CD4-positive, CD25-positive, alpha-beta regulatory T cell (primary cell): ENCODE measurements around the gene AP2A1. TPM values are rescaled to one million over a fixed set of nuclear protein-coding genes. Genes with fewer than 3 reads are reported as not detected.

Source experiments
- ATAC-seq, 2 donors: fragments of 150-1000 bp; cut with Tn5 transposase; one replicate each; pipeline ENCODE4 v1.10.0; 2021; ENCODE audit warnings: low read depth in 2 of 2, moderate number of reproducible peaks in 2 of 2, moderate library complexity in 1 of 2
- DNase-seq, 3 donors: peaks; one replicate each; pipeline versions ENCODE4 v3.0.0 to v3.0.0-alpha.2; 2012 to 2022; ENCODE audit warnings: mixed read lengths in 1 of 3
- H3K27ac ChIP-seq: one replicate; pipeline ENCODE4 v1.7.0; 2013; ENCODE audit warnings: mild to moderate bottlenecking, low read length; ENCODE audit not compliant: insufficient read depth, poor library complexity, severe bottlenecking
- H3K27me3 ChIP-seq: one replicate; pipeline ENCODE4 v1.7.0; 2013; ENCODE audit warnings: low read length; ENCODE audit not compliant: control insufficient read depth, insufficient read depth
- H3K36me3 ChIP-seq: one replicate; pipeline ENCODE4 v1.7.0; 2013; ENCODE audit warnings: mild to moderate bottlenecking, low read length, moderate library complexity; ENCODE audit not compliant: control insufficient read depth, insufficient read depth
- H3K4me1 ChIP-seq: 2 replicates; pipeline ENCODE4 v1.7.0; 2013; ENCODE audit warnings: mild to moderate bottlenecking, low read length; ENCODE audit not compliant: insufficient read depth, control insufficient read depth, poor library complexity, severe bottlenecking
- H3K4me3 ChIP-seq: one replicate; pipeline ENCODE4 v1.7.0; 2013; ENCODE audit warnings: low read depth, mild to moderate bottlenecking, low read length, moderate library complexity
- H3K9me3 ChIP-seq, 2 experiments: 1 replicate in 1 of 2; 2 replicates in 1 of 2; pipeline ENCODE4 v1.7.0; 2013; ENCODE audit warnings: low read length in 2 of 2, mild to moderate bottlenecking in 1 of 2, moderate library complexity in 1 of 2; ENCODE audit not compliant: control insufficient read depth in 2 of 2
- H3K27ac Mint-ChIP-seq, 3 donors: one replicate each; pipeline ENCODE4 v1.8.0; 2020 to 2022; ENCODE audit warnings: mild to moderate bottlenecking in 3 of 3, mixed read lengths in 3 of 3, moderate library complexity in 2 of 3
- H3K27me3 Mint-ChIP-seq: one replicate; pipeline ENCODE4 v1.8.0; 2022; ENCODE audit warnings: mild to moderate bottlenecking, mixed read lengths
- H3K36me3 Mint-ChIP-seq: one replicate; pipeline ENCODE4 v1.8.0; 2020; ENCODE audit warnings: mixed read lengths
- H3K4me1 Mint-ChIP-seq, 4 donors: one replicate each; pipeline ENCODE4 v1.8.0; 2020 to 2022; ENCODE audit warnings: mixed read lengths in 4 of 4, mild to moderate bottlenecking in 1 of 4
- H3K4me3 Mint-ChIP-seq, 4 donors: one replicate each; pipeline ENCODE4 v1.8.0; 2020 to 2022; ENCODE audit warnings: mild to moderate bottlenecking in 4 of 4, mixed read lengths in 4 of 4, moderate library complexity in 3 of 4
- H3K9me3 Mint-ChIP-seq, 7 donors: one replicate each; pipeline ENCODE4 v1.8.0; 2020 to 2022; ENCODE audit warnings: mixed read lengths in 7 of 7, mild to moderate bottlenecking in 3 of 7, moderate library complexity in 2 of 7
- polyA plus RNA-seq, 4 donors: library from polyadenylated mRNA; unstranded; fragments of 300-500 nt; fragmentation: Illumina TruSeq; gene quantifications; one replicate each; pipeline ENCODE4 v1.2.3, GENCODE V29; 2021
- total RNA-seq: library from RNA; stranded (reverse); gene quantifications from one replicate; pipeline ENCODE4 v1.2.3, GENCODE V29; 2022

The AP2A1 gene
- total and polyA plus RNA-seq, 5 donors from 2014 or later = 5.2 to 49.5 (median 6.0) TPM

DNA sequence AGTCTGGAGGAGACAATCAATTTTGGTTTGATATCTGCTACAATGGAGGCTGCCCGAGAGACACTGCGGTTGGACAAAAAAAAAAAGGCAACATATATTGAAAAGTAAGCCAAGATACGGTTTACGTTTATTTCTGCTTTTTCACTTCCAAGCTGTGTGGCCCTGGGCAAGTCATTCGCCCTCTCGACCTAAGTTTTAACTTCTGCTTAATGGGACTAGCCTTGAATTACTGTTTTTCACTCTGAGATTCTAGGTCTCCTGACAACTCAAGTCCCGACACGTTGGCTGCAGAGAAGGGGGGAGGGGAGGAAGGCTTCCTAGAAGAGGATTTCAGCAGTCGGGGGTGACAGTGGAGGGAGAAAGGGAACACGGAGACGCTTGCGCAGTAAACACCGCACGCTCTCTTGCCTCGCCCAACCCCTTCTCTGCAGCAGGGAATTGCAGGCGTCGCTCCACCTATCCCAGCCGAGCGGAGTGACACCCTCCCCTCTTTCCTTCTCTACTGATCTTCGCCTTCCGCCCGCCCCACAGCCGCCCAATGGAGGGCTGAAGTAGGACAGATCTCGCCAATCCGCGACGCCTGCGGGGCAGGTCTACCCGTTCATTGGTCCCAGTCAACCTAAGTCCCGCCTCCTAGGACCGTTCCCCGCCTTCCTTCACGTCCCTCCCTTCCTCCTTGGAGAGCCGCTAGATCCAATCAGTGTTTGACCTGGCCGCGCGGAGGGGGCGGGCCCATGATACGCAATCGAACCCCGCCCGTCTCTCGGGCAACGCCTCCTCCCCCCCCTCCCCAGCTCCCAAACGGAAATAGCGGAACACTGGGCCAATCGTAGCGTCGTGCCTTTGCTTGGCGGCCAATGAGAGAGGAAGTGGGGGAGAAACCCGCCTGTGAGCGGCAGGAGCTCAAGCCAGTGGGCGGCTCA lies 533 bp upstream of the AP2A1 start:
- ATAC-seq = peak; percentile 89 to 92
- H3K4me3 ChIP-seq = peak overlapping the region; percentile 92

DNA sequence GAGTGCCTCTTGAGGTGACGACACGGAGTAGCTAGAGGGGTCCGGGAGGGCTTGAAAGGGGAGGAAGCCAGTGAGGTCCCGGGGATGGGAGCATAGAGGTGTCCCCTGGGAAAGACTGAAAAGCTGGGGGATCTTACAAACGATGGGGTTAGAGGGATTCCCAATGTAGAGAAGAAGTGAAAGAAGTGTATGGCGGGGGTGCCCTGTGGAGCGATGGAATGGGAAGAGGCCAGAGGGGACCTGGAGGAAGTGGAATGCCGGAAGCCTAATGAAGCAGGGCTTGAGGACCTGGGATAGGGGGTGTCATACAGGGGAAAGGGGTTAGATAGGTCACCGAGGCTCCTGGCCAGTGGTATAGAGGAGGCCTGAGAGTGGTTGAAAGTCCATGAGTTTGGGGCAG lies 580 bp downstream of the AP2A1 start:
- Mint-ChIP-seq H3K4me3 (peak overlapping the region; percentile 87 to 96 (median 90)), H3K9me3 (no peaks in the 10 kb centered on the region), H3K4me1 (peaks cover 0 to 48% (median 24%) of the 10 kb centered on the region in 4 donors), H3K27ac (peak overlapping the region in 2 of 3 donors; percentile 94 to 96), H3K27me3 (no peaks in the 10 kb centered on the region), H3K36me3 (peaks cover 4% of the 10 kb centered on the region)
- H3K36me3 ChIP-seq = no peaks in the 10 kb centered on the region
- DNase-seq (no peak), ATAC-seq (no peak)
- H3K27me3 ChIP-seq = no peaks in the 10 kb centered on the region
- peaks cover 21% of the 10 kb centered on the region for H3K4me1 ChIP-seq
- H3K9me3 ChIP-seq = no peaks in the 10 kb centered on the region
- peak overlapping the region; percentile 78 for H3K27ac ChIP-seq
- peak overlapping the region; percentile 80 for H3K4me3 ChIP-seq

More for the DNA sequence above, 533 bp upstream of the AP2A1 start:
- Histone ChIP-seq H3K27me3 (no peaks in the 10 kb centered on the region), H3K27ac (peak overlapping the region; percentile 86), H3K4me1 (peaks cover 21% of the 10 kb centered on the region), H3K36me3 (no peaks in the 10 kb centered on the region), H3K9me3 (no peaks in the 10 kb centered on the region)
- Mint-ChIP-seq H3K36me3 (no peaks in the 10 kb centered on the region), H3K4me1 (peaks cover 0 to 44% (median 24%) of the 10 kb centered on the region in 4 donors), H3K27ac (peak overlapping the region; percentile 95 to 97 (median 96)), H3K9me3 (no peaks in the 10 kb centered on the region), H3K4me3 (peak overlapping the region; percentile 87 to 94 (median 93)), H3K27me3 (no peaks in the 10 kb centered on the region)
- DNase-seq = peak; percentile 98 to 100 (median 100)

GRCh38 chr19:49767967-49768581 lies 1.3 kb downstream of the AP2A1 start:
- H3K36me3 Mint-ChIP-seq = peaks cover 4% of the 10 kb centered on the region
- peak overlapping the region; percentile 80 for H3K4me3 ChIP-seq
- H3K4me3 Mint-ChIP-seq = peak overlapping the region; percentile 87 to 96 (median 90)
- no peaks in the 10 kb centered on the region for H3K9me3 ChIP-seq
- peaks cover 21% of the 10 kb centered on the region for H3K4me1 ChIP-seq
- peaks cover 0 to 52% (median 26%) of the 10 kb centered on the region in 4 donors for H3K4me1 Mint-ChIP-seq
- no peaks in the 10 kb centered on the region for H3K9me3 Mint-ChIP-seq
- H3K27me3 ChIP-seq = no peaks in the 10 kb centered on the region
- H3K27ac Mint-ChIP-seq = peak overlapping the region; percentile 92 to 96 (median 94)
- DNase-seq (no peak), ATAC-seq (no peak)
- no peak overlapping the region for H3K27ac ChIP-seq
- no peaks in the 10 kb centered on the region for H3K27me3 Mint-ChIP-seq
- no peaks in the 10 kb centered on the region for H3K36me3 ChIP-seq

- no peaks in the 10 kb centered on the region for H3K27me3 ChIP-seq
- Mint-ChIP-seq H3K36me3 (peaks cover 11% of the 10 kb centered on the region), H3K9me3 (no peaks in the 10 kb centered on the region), H3K4me1 (peaks cover 0 to 60% (median 29%) of the 10 kb centered on the region in 4 donors), H3K27ac (no peak overlapping the region), H3K27me3 (no peaks in the 10 kb centered on the region), H3K4me3 (peak overlapping the region in 3 of 4 donors; percentile 15 to 36 (median 30))
- H3K27ac ChIP-seq = no peak overlapping the region
- H3K9me3 ChIP-seq = no peaks in the 10 kb centered on the region
- H3K36me3 ChIP-seq = no peaks in the 10 kb centered on the region
- DNase-seq (no peak), ATAC-seq (no peak)
- no peak overlapping the region for H3K4me3 ChIP-seq
- peaks cover 20% of the 10 kb centered on the region for H3K4me1 ChIP-seq
Observed at GRCh38 chr19:49770529-49770928, 3.7 kb downstream of the AP2A1 start.

DNA sequence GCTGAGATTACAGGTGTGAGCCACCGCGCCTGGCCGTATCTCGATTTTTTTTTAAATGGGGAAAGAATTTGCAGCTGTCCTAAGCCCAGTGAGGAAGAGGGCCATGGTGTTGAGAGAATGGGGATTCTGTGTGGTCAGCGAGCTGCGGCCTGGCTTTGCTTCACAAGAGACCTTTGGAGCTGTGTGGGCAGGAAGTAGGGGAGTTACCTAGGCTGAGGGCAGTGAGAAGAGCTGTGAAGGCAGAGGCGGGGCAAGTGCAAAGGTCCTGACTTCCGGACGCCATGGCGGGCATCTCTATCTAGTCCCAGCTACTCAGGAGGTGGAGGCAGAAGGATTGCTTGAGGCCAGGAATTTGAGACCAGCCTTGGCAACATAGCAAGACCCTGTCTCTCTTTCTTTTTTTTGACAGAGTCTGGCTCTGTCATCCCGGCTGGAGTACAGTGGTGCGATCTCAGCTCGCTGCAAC lies 4.9 kb downstream of the AP2A1 start:
- Mint-ChIP-seq H3K27ac (peak overlapping the region in 2 of 3 donors; percentile 42 to 80), H3K27me3 (no peaks in the 10 kb centered on the region), H3K4me3 (peak overlapping the region in 1 of 4 donors; percentile 7), H3K4me1 (peaks cover 0 to 48% (median 25%) of the 10 kb centered on the region in 4 donors), H3K9me3 (no peaks in the 10 kb centered on the region), H3K36me3 (peaks cover 14% of the 10 kb centered on the region)
- no peak for ATAC-seq
- H3K9me3 ChIP-seq = no peaks in the 10 kb centered on the region
- no peaks in the 10 kb centered on the region for H3K27me3 ChIP-seq
- H3K36me3 ChIP-seq = no peaks in the 10 kb centered on the region
- no peak overlapping the region for H3K27ac ChIP-seq
- no peak overlapping the region for H3K4me3 ChIP-seq
- DNase-seq = no peak
- peaks cover 14% of the 10 kb centered on the region for H3K4me1 ChIP-seq

- Histone ChIP-seq H3K36me3 (no peaks in the 10 kb centered on the region), H3K4me1 (peaks cover 5% of the 10 kb centered on the region), H3K27me3 (no peaks in the 10 kb centered on the region), H3K9me3 (no peaks in the 10 kb centered on the region), H3K27ac (no peak overlapping the region), H3K4me3 (no peak overlapping the region)
- Mint-ChIP-seq H3K27me3 (no peaks in the 10 kb centered on the region), H3K4me3 (peak overlapping the region in 1 of 4 donors; percentile 81), H3K4me1 (peaks cover 0 to 40% (median 17%) of the 10 kb centered on the region in 4 donors), H3K27ac (peak overlapping the region in 1 of 3 donors; percentile 46), H3K9me3 (no peaks in the 10 kb centered on the region), H3K36me3 (peaks cover 14% of the 10 kb centered on the region)
- DNase-seq (no peak), ATAC-seq (no peak)
Observed at GRCh38 chr19:49772850-49773432, 6.1 kb downstream of the AP2A1 start.

DNA sequence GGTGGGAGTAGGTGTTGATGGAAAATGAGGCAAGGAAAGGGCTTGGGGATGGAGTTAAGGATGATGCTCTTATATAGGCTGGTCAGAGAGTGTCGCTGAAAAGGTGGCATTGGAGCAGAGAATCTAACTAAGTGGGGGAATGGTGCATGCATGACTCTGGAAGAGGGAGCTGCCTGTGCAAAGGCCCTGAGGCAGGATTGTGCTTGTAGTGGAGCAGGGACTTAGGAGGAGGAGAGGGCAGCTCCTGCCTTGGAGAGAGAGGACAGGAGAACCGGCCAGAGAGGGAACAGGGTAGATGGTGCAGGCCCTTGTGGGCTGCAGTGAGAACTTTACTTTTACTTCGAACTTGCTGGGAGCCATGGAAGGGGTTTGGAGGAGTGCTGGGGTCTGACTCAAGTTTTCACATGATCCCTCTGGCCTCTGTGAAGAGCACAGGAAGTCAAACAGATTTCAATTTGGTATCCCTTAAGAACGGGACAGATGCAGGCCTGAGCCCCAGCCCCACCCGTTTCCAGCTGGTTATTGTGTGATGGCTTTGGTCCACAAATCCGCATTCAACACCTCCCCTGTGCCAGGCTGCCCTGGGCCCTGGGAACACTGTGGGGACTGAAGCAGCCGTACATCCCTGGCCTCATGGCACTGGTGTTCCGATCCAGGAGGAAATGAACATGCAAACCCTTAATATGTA lies 7.0 kb downstream of the AP2A1 start:
- Mint-ChIP-seq H3K4me1 (peaks cover 0 to 31% (median 13%) of the 10 kb centered on the region in 4 donors), H3K4me3 (no peak overlapping the region), H3K9me3 (no peaks in the 10 kb centered on the region), H3K36me3 (peaks cover 14% of the 10 kb centered on the region), H3K27me3 (no peaks in the 10 kb centered on the region), H3K27ac (peak overlapping the region in 1 of 3 donors; percentile 46)
- ATAC-seq (no peak), DNase-seq (no peak)
- no peaks in the 10 kb centered on the region for H3K27me3 ChIP-seq
- H3K4me3 ChIP-seq = no peak overlapping the region
- no peaks in the 10 kb centered on the region for H3K36me3 ChIP-seq
- H3K9me3 ChIP-seq = no peaks in the 10 kb centered on the region
- H3K4me1 ChIP-seq = no peaks in the 10 kb centered on the region
- H3K27ac ChIP-seq = no peak overlapping the region
